Neural cell (in vitro differentiated cells): ENCODE measurements around the gene DPP6.

Experiments used
- CTCF ChIP-seq: fragments of 450-650 bp; IDR thresholded peaks from 2 replicates; pipeline ENCODE4 v1.5.1; 2014; ENCODE audit warnings: antibody characterized with exemption, mild to moderate bottlenecking, moderate library complexity; ENCODE audit not compliant: poor library complexity, severe bottlenecking
- EZH2 ChIP-seq: fragments of 200-600, 300-800 bp; shearing (Covaris generic), sonication (generic); IDR thresholded peaks from 2 replicates; pipeline ENCODE4 v1.6.1; 2014; ENCODE audit warnings: antibody characterized with exemption, low read length, borderline replicate concordance, mild to moderate bottlenecking; ENCODE audit not compliant: insufficient read depth, poor library complexity, severe bottlenecking

DNA sequence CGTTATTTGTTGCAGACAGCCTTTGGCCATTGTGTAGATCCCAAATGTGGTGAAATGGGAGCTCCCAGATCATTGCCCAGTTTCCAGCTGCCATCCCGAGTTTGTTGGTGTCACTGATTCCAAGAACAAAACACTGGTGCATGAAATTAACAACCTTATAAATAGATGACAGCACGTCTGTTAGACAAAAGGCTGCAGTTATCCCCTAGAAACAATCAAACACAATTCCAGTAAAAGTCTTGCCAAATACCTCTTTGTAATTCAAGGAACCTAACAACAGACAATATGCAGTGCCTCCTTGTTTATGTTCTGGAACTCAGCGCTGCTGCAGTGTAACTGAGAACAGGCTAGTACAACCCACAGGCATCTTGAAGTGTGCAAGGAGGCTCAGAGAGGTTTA is 546.2 kb downstream of the DPP6 start:
- no peak for TF ChIP-seq CTCF
- TF ChIP-seq EZH2: no peak
